Transverse colon (tissue), 4 donors: Measurements from ENCODE around the gene FAM72C.
"Not testable (repeated sequence)": the region's sequence is repeated elsewhere in the genome, so short reads cannot be mapped to it uniquely, and the experiment has no call there.

ENCODE experiments used
- EP300 ChIP-seq: sonication (generic); formaldehyde crosslinking; IDR thresholded peaks from one replicate; pipeline ENCODE4 v1.6.1; 2017; ENCODE audit warnings: antibody characterized with exemption, low read depth
- POLR2AphosphoS5 ChIP-seq, 3 donors: sonication (generic); formaldehyde crosslinking; IDR thresholded peaks; one replicate each; pipeline ENCODE4 v1.6.1; 2016; ENCODE audit warnings: antibody characterized with exemption in 3 of 3
- TF ChIP-seq, protein P1 (sequence below), 5 experiments: fragments of 200-600 bp in 3 of 5; fragments of 450-650 bp in 2 of 5; sonication (generic) in 3 of 5; IDR thresholded peaks; 1 replicate in 2 of 5; 2 replicates in 3 of 5; pipeline ENCODE4 v1.5.1; 2016 to 2017; ENCODE audit warnings: antibody characterized with exemption in 5 of 5, inconsistent platforms in 3 of 5, mild to moderate bottlenecking in 2 of 5, moderate library complexity in 1 of 5

DNA sequence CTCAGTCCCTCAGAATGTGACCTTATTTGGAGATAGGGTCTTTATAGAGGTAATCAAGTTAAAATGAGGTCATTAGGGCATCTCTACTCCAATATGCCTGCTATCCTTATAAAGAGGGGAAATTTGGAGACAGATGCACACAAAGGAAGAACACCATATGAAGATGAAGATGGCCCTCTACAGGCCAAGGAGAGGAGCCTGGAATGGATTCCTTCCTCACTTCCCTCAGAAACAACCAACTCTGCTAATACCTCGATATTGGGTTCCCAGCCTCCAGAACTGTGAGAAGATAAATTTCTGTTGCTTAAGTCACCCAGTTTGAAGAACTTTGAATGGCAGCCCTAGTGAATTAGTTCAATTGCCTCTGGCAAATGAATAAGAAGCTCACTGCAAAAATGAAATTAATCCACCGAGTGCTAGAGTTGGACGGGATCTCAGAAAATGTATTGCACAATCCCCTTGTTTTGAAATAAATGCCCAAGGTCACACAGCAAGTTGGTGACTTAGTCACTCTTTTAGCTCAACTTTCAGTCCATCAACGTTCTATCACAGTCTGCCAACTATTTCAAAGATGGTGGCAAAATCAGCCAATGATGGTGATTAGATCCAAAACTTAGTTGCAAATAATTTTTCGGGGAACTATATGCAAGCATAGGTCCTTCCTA, 27.1 kb downstream of the FAM72C start:
- TF ChIP-seq POLR2AphosphoS5 (IDR thresholded peaks at IDR 0.05); EP300: not testable (repeated sequence)
- TF ChIP-seq, protein P1, sequence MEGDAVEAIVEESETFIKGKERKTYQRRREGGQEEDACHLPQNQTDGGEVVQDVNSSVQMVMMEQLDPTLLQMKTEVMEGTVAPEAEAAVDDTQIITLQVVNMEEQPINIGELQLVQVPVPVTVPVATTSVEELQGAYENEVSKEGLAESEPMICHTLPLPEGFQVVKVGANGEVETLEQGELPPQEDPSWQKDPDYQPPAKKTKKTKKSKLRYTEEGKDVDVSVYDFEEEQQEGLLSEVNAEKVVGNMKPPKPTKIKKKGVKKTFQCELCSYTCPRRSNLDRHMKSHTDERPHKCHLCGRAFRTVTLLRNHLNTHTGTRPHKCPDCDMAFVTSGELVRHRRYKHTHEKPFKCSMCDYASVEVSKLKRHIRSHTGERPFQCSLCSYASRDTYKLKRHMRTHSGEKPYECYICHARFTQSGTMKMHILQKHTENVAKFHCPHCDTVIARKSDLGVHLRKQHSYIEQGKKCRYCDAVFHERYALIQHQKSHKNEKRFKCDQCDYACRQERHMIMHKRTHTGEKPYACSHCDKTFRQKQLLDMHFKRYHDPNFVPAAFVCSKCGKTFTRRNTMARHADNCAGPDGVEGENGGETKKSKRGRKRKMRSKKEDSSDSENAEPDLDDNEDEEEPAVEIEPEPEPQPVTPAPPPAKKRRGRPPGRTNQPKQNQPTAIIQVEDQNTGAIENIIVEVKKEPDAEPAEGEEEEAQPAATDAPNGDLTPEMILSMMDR (IDR thresholded peaks at IDR 0.05), result not testable (repeated sequence)
